GM08714 (cell line): ENCODE data around the gene BLVRB.
"Not testable (repeated sequence)": the region's sequence is repeated elsewhere in the genome, so short reads cannot be mapped to it uniquely, and the experiment has no call there.

ENCODE experiments used
- H3K4me3 ChIP-seq: fragments of 200-500 bp; sonication (Bioruptor generic); 2 replicates; pipeline ENCODE4 v1.5.1; 2014; ENCODE audit warnings: mild to moderate bottlenecking, low read length, inconsistent platforms
- ZNF274 ChIP-seq: IDR thresholded peaks from 2 replicates; pipeline ENCODE4 v1.6.1; 2012; ENCODE audit warnings: mild to moderate bottlenecking, low read depth, low read length

BLVRB gene

GRCh38 chr19:40499320-40499719 lies 33.8 kb upstream of the BLVRB start:
- H3K4me3 ChIP-seq, result no peak overlapping the region
- TF ChIP-seq ZNF274, result no peak

DNA sequence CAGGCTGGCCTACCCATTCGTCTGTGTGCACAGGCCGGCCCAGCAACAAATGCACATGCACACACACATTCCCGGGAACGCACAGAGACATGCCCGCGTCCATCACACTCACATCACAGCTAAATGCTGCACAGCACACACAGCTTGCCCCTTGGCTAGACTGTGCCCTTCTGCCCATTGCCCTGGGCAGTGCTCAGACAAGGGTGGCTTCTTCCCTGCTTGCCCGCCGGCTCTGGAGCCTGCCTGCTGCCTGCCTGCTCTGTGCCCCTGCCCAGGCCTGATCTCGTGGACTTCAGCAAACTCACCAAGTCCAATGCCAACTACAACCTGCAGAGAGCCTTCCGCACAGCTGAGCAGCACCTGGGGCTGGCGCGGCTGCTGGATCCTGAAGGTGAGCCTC lies 31.7 kb upstream of the BLVRB start:
- H3K4me3 ChIP-seq, result no peak overlapping the region
- TF ChIP-seq ZNF274, result no peak

DNA sequence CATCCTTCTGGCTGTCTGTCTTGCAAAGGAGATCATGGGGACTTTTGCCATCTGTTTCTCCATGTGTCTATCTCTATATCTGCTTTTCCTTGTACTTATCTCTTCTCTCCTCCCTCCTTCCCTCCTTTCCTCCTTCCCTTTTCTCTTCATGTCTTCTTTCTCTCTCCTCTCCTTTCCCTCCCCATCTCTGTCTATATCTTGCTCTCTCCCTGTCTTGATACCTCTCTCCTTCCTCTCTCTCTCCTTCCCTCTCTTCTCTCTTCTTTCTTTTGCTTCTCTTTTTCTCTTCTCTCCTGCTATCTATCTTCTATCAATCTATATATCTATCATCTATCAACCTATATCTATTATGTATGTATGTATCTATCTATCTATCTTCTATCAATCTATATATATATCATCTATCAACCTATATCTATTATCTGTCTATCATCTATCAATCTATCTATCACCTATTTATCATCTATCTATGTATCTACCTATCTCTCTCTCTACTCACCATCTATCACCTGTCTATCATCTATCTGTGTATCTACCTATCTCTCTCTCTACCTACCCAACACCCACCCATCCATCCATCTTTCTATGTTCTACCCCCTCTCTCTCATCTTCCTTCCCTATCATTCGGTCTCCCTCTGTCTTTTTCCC lies 28.8 kb upstream of the BLVRB start:
- no peak for TF ChIP-seq ZNF274
- H3K4me3 ChIP-seq, result no peak overlapping the region

GRCh38 chr19:40493778-40494177 lies 28.2 kb upstream of the BLVRB start:
- H3K4me3 ChIP-seq, result no peak overlapping the region
- TF ChIP-seq ZNF274, result no peak

DNA sequence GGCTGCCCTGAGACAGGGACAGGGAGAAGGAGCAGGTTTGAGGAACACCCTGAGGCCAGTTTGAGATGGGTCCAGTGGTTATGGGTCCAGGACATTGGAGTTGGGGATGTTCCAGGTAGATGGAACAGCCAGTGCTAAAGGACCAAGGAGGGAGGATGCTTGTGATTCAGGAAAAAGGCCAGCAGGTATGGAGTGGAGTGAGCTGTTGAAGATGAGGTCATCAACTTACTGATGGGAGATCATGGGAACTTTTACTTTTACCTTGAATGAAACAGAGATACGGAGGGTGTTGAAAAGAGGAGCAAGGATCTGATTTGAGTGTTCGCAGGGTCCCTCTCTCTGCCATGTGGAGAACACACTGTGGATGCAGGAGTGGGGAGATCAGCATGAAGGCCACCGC lies 26.7 kb upstream of the BLVRB start:
- no peak for TF ChIP-seq ZNF274
- no peak overlapping the region for H3K4me3 ChIP-seq

GRCh38 chr19:40489882-40490230 lies 24.3 kb upstream of the BLVRB start:
- H3K4me3 ChIP-seq, result no peak overlapping the region
- TF ChIP-seq ZNF274, result no peak

GRCh38 chr19:40486017-40486416 lies 20.5 kb upstream of the BLVRB start:
- no peak overlapping the region for H3K4me3 ChIP-seq
- TF ChIP-seq ZNF274, result no peak

DNA sequence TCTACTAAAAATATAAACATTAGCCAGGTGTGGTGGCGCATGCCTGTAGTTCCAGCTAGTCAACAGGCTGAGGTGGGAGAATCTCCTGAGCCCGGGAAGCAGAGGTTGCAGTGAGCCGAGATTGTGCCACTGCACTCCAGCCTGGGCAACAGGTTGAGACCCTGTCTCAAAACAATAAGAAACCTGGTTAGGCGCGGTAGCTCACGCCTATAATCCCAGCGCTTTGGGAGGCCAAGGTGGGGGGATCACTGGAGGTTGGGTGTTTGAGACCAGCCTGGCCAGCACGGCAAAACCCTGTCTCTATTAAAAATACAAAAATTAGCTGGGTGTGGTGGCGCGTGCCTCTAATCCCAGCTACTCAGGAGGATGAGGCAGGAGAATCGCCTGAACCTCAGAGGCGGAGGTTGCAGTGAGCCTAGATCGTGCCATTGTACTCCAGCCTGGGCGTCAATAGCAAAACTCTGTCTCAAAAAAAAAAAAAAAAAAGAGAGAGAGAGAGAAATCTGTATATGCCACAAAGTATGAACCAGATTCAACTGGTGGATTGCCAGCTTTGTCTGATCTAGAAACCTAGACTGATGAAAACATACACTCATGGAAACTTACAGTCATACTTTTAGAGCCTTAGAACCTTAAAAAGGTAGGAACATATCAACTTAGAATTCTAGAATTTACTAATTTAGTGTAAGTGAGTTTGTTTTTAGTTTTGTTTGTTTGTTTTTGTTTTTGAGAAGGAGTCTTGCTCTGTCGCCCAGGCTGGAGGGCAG lies 10.5 kb upstream of the BLVRB start:
- not testable (repeated sequence) for H3K4me3 ChIP-seq

DNA sequence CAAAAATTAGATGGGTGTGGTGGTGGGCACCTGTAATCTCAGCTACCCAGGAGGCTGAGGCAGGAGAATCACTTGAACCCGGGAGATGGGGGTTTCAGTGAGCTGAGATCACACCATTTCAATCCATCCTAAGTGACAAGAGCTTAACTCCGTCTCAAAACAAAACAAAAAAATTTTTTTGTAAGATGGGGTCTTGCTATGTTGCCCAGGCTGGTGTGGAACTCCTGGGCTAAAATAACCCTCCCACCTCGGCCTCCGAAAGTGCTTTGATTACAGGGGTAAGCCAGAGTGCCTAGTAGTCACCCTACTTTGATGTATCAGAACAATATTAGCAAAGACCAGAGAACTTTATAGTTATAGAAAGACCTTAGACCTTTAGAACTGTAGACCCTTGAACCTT lies 9.2 kb upstream of the BLVRB start:
- H3K4me3 ChIP-seq, result no peak overlapping the region
- TF ChIP-seq ZNF274, result no peak

GRCh38 chr19:40472516-40472915 lies 7.0 kb upstream of the BLVRB start:
- TF ChIP-seq ZNF274, result no peak

GRCh38 chr19:40471111-40471510 lies 5.6 kb upstream of the BLVRB start:
- no peak overlapping the region for H3K4me3 ChIP-seq
- no peak for TF ChIP-seq ZNF274

More at GRCh38 chr19:40472516-40472915, 7.0 kb upstream of the BLVRB start:
- no peak overlapping the region for H3K4me3 ChIP-seq

DNA sequence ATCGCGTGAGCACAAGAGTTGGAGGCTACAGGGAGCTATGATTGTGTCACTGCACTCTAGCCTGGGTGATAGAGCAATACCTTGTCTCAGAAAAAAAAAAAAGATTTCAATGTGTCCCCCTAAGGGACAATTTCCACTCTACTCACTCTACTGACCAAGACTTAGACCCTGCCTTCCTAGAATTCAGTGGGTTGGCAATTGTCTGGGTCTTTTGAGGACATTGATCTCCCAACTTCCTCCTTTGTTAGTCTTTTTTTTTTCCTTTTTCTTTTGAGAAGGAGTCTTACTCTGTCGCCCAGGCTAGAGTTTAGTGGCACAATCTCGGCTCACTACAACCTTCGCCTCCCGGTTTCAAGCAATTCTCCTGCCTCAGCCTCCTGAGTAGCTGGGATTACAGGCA lies 3.5 kb upstream of the BLVRB start:
- no peak for TF ChIP-seq ZNF274
- H3K4me3 ChIP-seq, result no peak overlapping the region

GRCh38 chr19:40466985-40467734 lies 1.6 kb upstream of the BLVRB start, which contains the start of gene SPTBN4:
Gene SPTBN4 (plus strand): TSS chr19:40467001. CDS start chr19:40472622, 5,621 bp downstream.
- TF ChIP-seq ZNF274, result no peak
- peak within 1 kb of the TSS; percentile 56; the same call in 1 of the 2 replicates for H3K4me3 ChIP-seq

DNA sequence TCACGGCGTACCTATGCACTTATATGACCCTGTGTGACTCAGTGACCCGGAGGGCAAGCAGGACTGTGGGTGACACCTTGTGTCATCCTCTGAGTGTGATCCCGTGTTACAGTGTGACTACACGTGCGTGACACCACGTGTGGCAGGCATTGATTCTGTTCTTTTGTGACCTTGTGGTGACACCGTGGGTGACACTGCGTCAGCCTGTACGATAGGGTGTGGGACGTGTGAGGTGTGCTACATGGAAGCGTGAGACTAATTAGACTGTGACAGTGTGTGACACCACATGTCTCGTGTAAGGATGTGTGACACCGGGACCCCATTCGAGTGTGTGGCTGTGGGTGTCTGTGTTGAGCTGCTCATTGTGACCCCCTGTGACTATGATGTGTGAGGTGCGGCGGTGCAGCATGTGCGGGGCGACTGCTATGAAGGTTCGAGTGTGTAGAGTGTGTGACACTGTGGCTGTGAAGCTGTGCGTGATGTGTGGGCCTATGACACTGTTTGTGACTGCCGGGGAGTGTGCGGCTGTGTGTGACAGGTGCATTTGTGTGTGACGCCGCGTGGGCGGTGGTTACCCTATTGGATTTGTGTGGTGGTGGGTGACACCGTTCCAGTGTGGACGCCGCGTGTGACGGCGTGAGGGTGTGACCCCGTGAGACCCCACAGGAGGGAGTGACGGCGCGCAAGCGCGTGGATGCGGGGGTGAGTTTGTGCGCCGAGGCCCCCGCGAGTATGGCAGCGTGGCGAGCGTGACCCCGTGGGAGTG lies 857 bp upstream of the BLVRB start:
- no peak for TF ChIP-seq ZNF274

More for the DNA sequence above, 857 bp upstream of the BLVRB start:
- H3K4me3 ChIP-seq, result peak overlapping the region; percentile 56; the same call in 1 of the 2 replicates
